ENCODE measurements around the gene C1R.
"Not testable (repeated sequence)": the region's sequence is repeated elsewhere in the genome, so short reads cannot be mapped to it uniquely, and the experiment has no call there.

The C1R gene

GRCh38 chr12:7121324-7121723 lies 29.1 kb upstream of the C1R start:
- DNase-seq (ENCODE audit: low read depth in 2 of 3, low spot score in 2 of 3) = no peak

GRCh38 chr12:7120166-7120565 lies 27.9 kb upstream of the C1R start:
- DNase-seq (ENCODE audit: low read depth in 2 of 3, low spot score in 2 of 3) = no peak

- no peak for DNase-seq (ENCODE audit: low read depth in 2 of 3, low spot score in 2 of 3)
Measured at GRCh38 chr12:7118881-7119280, 26.6 kb upstream of the C1R start.

GRCh38 chr12:7117670-7118069 lies 25.4 kb upstream of the C1R start:
- DNase-seq (ENCODE audit: low read depth in 2 of 3, low spot score in 2 of 3) = no peak

- no peak for DNase-seq (ENCODE audit: low read depth in 2 of 3, low spot score in 2 of 3)
Measured at GRCh38 chr12:7116916-7117315, 24.7 kb upstream of the C1R start.

- no peak for DNase-seq (ENCODE audit: low read depth in 2 of 3, low spot score in 2 of 3)
Measured at GRCh38 chr12:7116196-7116595, 24.0 kb upstream of the C1R start.

GRCh38 chr12:7114851-7115250 lies 22.6 kb upstream of the C1R start:
- DNase-seq (ENCODE audit: low read depth in 2 of 3, low spot score in 2 of 3) = no peak

- DNase-seq (ENCODE audit: low read depth in 2 of 3, low spot score in 2 of 3) = no peak
Measured at GRCh38 chr12:7114008-7114407, 21.8 kb upstream of the C1R start.

GRCh38 chr12:7113389-7113871 lies 21.2 kb upstream of the C1R start:
- no peak for DNase-seq (ENCODE audit: low read depth in 2 of 3, low spot score in 2 of 3)

- no peak for DNase-seq (ENCODE audit: low read depth in 2 of 3, low spot score in 2 of 3)
Measured at GRCh38 chr12:7112041-7112440, 19.8 kb upstream of the C1R start.

GRCh38 chr12:7110661-7111060 lies 18.4 kb upstream of the C1R start:
- DNase-seq (ENCODE audit: low read depth in 2 of 3, low spot score in 2 of 3) = no peak

GRCh38 chr12:7109572-7109920 lies 17.3 kb upstream of the C1R start:
- no peak for DNase-seq (ENCODE audit: low read depth in 2 of 3, low spot score in 2 of 3)

GRCh38 chr12:7108796-7109571 lies 16.7 kb upstream of the C1R start, which contains the start of gene C1RL:
C1RL (minus strand) TSS chr12:7109214; CDS start chr12:7109180, 34 bp downstream.
- DNase-seq (ENCODE audit: low read depth in 2 of 3, low spot score in 2 of 3) = peak; percentile 62 to 92 (median 84)

GRCh38 chr12:7108003-7108795 lies 16.0 kb upstream of the C1R start:
- DNase-seq (ENCODE audit: low read depth in 2 of 3, low spot score in 2 of 3) = peak; percentile 58 to 63 (median 59)

- DNase-seq (ENCODE audit: low read depth in 2 of 3, low spot score in 2 of 3) = no peak
Measured at GRCh38 chr12:7107636-7108002, 15.4 kb upstream of the C1R start.

- DNase-seq (ENCODE audit: low read depth in 2 of 3, low spot score in 2 of 3) = not testable (repeated sequence)
Measured at GRCh38 chr12:7107181-7107580, 14.9 kb upstream of the C1R start.

- DNase-seq (ENCODE audit: low read depth in 2 of 3, low spot score in 2 of 3) = no peak
Measured at GRCh38 chr12:7106082-7106481, 13.8 kb upstream of the C1R start.

GRCh38 chr12:7103837-7104584 lies 11.8 kb upstream of the C1R start:
- no peak for DNase-seq (ENCODE audit: low read depth in 2 of 3, low spot score in 2 of 3)

- DNase-seq (ENCODE audit: low read depth in 2 of 3, low spot score in 2 of 3) = no peak
Measured at GRCh38 chr12:7102582-7102981, 10.3 kb upstream of the C1R start.

- no peak for DNase-seq (ENCODE audit: low read depth in 2 of 3, low spot score in 2 of 3)
Measured at GRCh38 chr12:7101694-7102131, 9.5 kb upstream of the C1R start.

GRCh38 chr12:7101047-7101693 lies 8.9 kb upstream of the C1R start:
- no peak for DNase-seq (ENCODE audit: low read depth in 2 of 3, low spot score in 2 of 3)
